HUES6 (cell line): Measurements from ENCODE around the gene OR7C2.

Experiments used
- H3K27ac ChIP-seq: 2 replicates; pipeline ENCODE4 v1.7.0; 2013; ENCODE audit warnings: low read depth, mild to moderate bottlenecking, low read length, inconsistent platforms
- H3K27me3 ChIP-seq: 2 replicates; pipeline ENCODE4 v1.6.1; 2013; ENCODE audit warnings: low read length; ENCODE audit not compliant: control insufficient read depth, insufficient read depth
- H3K36me3 ChIP-seq: 2 replicates; pipeline ENCODE4 v1.6.1; 2013; ENCODE audit warnings: low read length; ENCODE audit not compliant: control insufficient read depth, insufficient read depth
- H3K4me1 ChIP-seq: 2 replicates; pipeline ENCODE4 v1.6.1; 2013; ENCODE audit warnings: low read length; ENCODE audit not compliant: control insufficient read depth, insufficient read depth
- H3K4me3 ChIP-seq: 2 replicates; pipeline ENCODE4 v1.5.1; 2013; ENCODE audit warnings: low read depth, low read length
- H3K9ac ChIP-seq: one replicate; pipeline ENCODE4 v1.6.1; 2013; ENCODE audit warnings: mild to moderate bottlenecking, low read length
- H3K9me3 ChIP-seq: 2 replicates; pipeline ENCODE4 v1.6.1; 2013; ENCODE audit warnings: low read depth, low read length; ENCODE audit not compliant: control insufficient read depth, insufficient read depth

Gene OR7C2

GRCh38 chr19:14952767-14953166 lies 11.5 kb downstream of the OR7C2 start:
- no peak overlapping the region for H3K27ac ChIP-seq
- no peak overlapping the region for H3K4me3 ChIP-seq
- H3K9ac ChIP-seq, result no peak overlapping the region
- peaks cover 6% of the 10 kb centered on the region; the same call in 1 of the 2 replicates for H3K9me3 ChIP-seq
- H3K4me1 ChIP-seq, result no peaks in the 10 kb centered on the region
- no peaks in the 10 kb centered on the region for H3K36me3 ChIP-seq
- peaks cover 3% of the 10 kb centered on the region; the same call in 1 of the 2 replicates for H3K27me3 ChIP-seq

- Histone ChIP-seq H3K9me3 (peaks cover 10% of the 10 kb centered on the region; the same call in 1 of the 2 replicates), H3K9ac (no peak overlapping the region), H3K27me3 (peaks cover 3% of the 10 kb centered on the region; the same call in 1 of the 2 replicates), H3K4me1 (no peaks in the 10 kb centered on the region), H3K36me3 (no peaks in the 10 kb centered on the region), H3K4me3 (peak overlapping the region; percentile 31; the same call in 1 of the 2 replicates), H3K27ac (no peak overlapping the region)
These were observed 12.9 kb downstream of the OR7C2 start for GRCh38 chr19:14954071-14954655.

GRCh38 chr19:14957464-14957863 lies 16.2 kb downstream of the OR7C2 start:
- Histone ChIP-seq H3K9me3 (peaks cover 28% of the 10 kb centered on the region; the same call in 1 of the 2 replicates), H3K27me3 (peaks cover 3% of the 10 kb centered on the region; the same call in 1 of the 2 replicates), H3K27ac (no peak overlapping the region), H3K36me3 (peaks cover 8% of the 10 kb centered on the region; the same call in 1 of the 2 replicates), H3K4me1 (no peaks in the 10 kb centered on the region), H3K4me3 (no peak overlapping the region), H3K9ac (no peak overlapping the region)

- no peak overlapping the region for H3K9ac ChIP-seq
- no peaks in the 10 kb centered on the region for H3K27me3 ChIP-seq
- H3K4me1 ChIP-seq, result no peaks in the 10 kb centered on the region
- peaks cover 8% of the 10 kb centered on the region; the same call in 1 of the 2 replicates for H3K36me3 ChIP-seq
- no peak overlapping the region for H3K4me3 ChIP-seq
- H3K9me3 ChIP-seq, result peaks cover 31% of the 10 kb centered on the region; the same call in 1 of the 2 replicates
- no peak overlapping the region for H3K27ac ChIP-seq
These were observed 18.0 kb downstream of the OR7C2 start for GRCh38 chr19:14959263-14959662.

- H3K27ac ChIP-seq, result no peak overlapping the region
- H3K36me3 ChIP-seq, result peaks cover 8% of the 10 kb centered on the region; the same call in 1 of the 2 replicates
- no peaks in the 10 kb centered on the region for H3K27me3 ChIP-seq
- H3K9ac ChIP-seq, result no peak overlapping the region
- H3K9me3 ChIP-seq, result peaks cover 31% of the 10 kb centered on the region; the same call in 1 of the 2 replicates
- no peak overlapping the region for H3K4me3 ChIP-seq
- no peaks in the 10 kb centered on the region for H3K4me1 ChIP-seq
These were observed 20.8 kb downstream of the OR7C2 start for GRCh38 chr19:14961956-14962685.

- Histone ChIP-seq H3K9me3 (no peaks in the 10 kb centered on the region), H3K9ac (no peak overlapping the region), H3K4me3 (no peak overlapping the region), H3K27me3 (no peaks in the 10 kb centered on the region), H3K36me3 (peaks cover 3% of the 10 kb centered on the region; the same call in 1 of the 2 replicates), H3K4me1 (no peaks in the 10 kb centered on the region), H3K27ac (no peak overlapping the region)
These were observed 27.0 kb downstream of the OR7C2 start for GRCh38 chr19:14968247-14968646.

- Histone ChIP-seq H3K27me3 (peaks cover 5% of the 10 kb centered on the region; the same call in 1 of the 2 replicates), H3K9me3 (no peaks in the 10 kb centered on the region), H3K36me3 (peaks cover 3% of the 10 kb centered on the region; the same call in 1 of the 2 replicates), H3K27ac (no peak overlapping the region), H3K4me3 (no peak overlapping the region), H3K9ac (no peak overlapping the region), H3K4me1 (no peaks in the 10 kb centered on the region)
These were observed 30.2 kb downstream of the OR7C2 start for GRCh38 chr19:14971474-14971873.

- Histone ChIP-seq H3K36me3 (peaks cover 3% of the 10 kb centered on the region; the same call in 1 of the 2 replicates), H3K27ac (no peak overlapping the region), H3K27me3 (peaks cover 16% of the 10 kb centered on the region; the same call in 1 of the 2 replicates), H3K9me3 (no peaks in the 10 kb centered on the region), H3K9ac (no peak overlapping the region), H3K4me3 (no peak overlapping the region), H3K4me1 (no peaks in the 10 kb centered on the region)
These were observed 31.4 kb downstream of the OR7C2 start for GRCh38 chr19:14972676-14973075.

- Histone ChIP-seq H3K36me3 (peaks cover 3% of the 10 kb centered on the region; the same call in 1 of the 2 replicates), H3K27ac (no peak overlapping the region), H3K4me1 (no peaks in the 10 kb centered on the region), H3K9ac (no peak overlapping the region), H3K4me3 (no peak overlapping the region), H3K27me3 (peaks cover 34% of the 10 kb centered on the region), H3K9me3 (no peaks in the 10 kb centered on the region)
These were observed 33.2 kb downstream of the OR7C2 start for GRCh38 chr19:14974488-14974887.

GRCh38 chr19:14977128-14977527 lies 35.8 kb downstream of the OR7C2 start:
- Histone ChIP-seq H3K36me3 (peaks cover 3% of the 10 kb centered on the region; the same call in 1 of the 2 replicates), H3K27ac (no peak overlapping the region), H3K27me3 (peaks cover 57% of the 10 kb centered on the region), H3K4me3 (no peak overlapping the region), H3K9ac (no peak overlapping the region), H3K4me1 (no peaks in the 10 kb centered on the region), H3K9me3 (no peaks in the 10 kb centered on the region)
